OCI-LY7 (cell line): ENCODE measurements around the gene ARFGEF2.

ENCODE experiments used
- CTCF ChIP-seq: fragments of 200-600 bp; sonication (generic); conservative IDR thresholded peaks from 2 replicates; pipeline ENCODE4 v1.5.1; 2014; ENCODE audit warnings: mild to moderate bottlenecking, antibody characterized with exemption, low read length, moderate library complexity, mixed read lengths
- EZH2phosphoT487 ChIP-seq: fragments of 200-600 bp; sonication (generic); IDR thresholded peaks from 2 replicates; pipeline ENCODE4 v1.6.1; 2018; ENCODE audit warnings: low read depth, borderline replicate concordance, mild to moderate bottlenecking, mixed run types, antibody characterized with exemption, low read length, moderate library complexity, mixed read lengths

GRCh38 chr20:48891235-48892048, 30.1 kb upstream of the ARFGEF2 start:
- TF ChIP-seq CTCF (no peak), EZH2phosphoT487 (no peak)
